ENCODE results near the gene GP2.

DNA sequence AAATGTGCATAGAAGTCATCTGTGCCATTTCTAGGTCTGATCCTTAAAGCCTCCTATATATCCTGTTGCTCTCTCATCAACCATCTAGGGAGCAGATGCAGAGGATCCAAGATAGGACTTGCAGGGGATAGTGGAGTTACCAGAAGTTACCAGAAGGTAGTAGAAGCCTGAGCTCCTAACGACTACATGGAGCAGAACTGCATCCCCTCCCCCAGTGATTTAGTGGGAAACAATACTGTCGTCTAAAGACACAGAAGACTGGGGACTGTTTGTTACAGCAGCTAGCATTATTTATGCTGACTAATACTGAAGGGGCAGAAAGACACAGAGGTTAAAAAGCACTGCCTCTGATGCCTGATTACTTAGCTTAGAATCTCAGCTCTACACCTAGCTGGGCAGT lies 15.8 kb downstream of the GP2 start:
- TF ChIP-seq CTCF (IDR thresholded peaks at IDR 0.05; ENCODE audit: borderline replicate concordance, extremely low read depth, low read length, poor library complexity, severe bottlenecking) (no peak), EZH2 (IDR thresholded peaks at IDR 0.05; ENCODE audit: borderline replicate concordance, low read depth, low read length, severe bottlenecking) (no peak)

Data from DND-41 (cell line).